A549 (cell line): ENCODE data around the gene TDRD9. TPM values are rescaled to one million over a fixed set of nuclear protein-coding genes. Genes with fewer than 3 reads are reported as not detected.
A peak's percentile ranks its signal among the peaks of the same experiment; 100 is the strongest.

Experiments used
- ATAC-seq, 2 experiments: fragments of 200-7000 bp in 1 of 2; fragments of >200 bp in 1 of 2; cut with Nextera tagmentation in 1 of 2; cut with Tn5 transposase in 1 of 2; 3 replicates each; pipeline versions ENCODE4 v1.8.0 to v1.9.1; 2018 to 2020; ENCODE audit warnings: mild to moderate bottlenecking in 1 of 2, moderate library complexity in 1 of 2
- CTCF ChIA-PET: fragments of 300-600 bp; sonication (Branson Sonifier 250); formaldehyde crosslinking; extraction: SDS; loops from one replicate; lab custom pipeline; 2021; ENCODE audit warnings: antibody characterized with exemption, inconsistent platforms; lab: Yijun Ruan, JAX
- POLR2A ChIA-PET: fragments of 350-600 bp; formaldehyde crosslinking; extraction: SDS; loops from one replicate; lab custom pipeline; 2021; ENCODE audit warnings: antibody characterized with exemption, inconsistent platforms; lab: Yijun Ruan, JAX
- DNase-seq, 2 experiments: peaks; one replicate each; pipeline versions ENCODE4 v3.0.0 to v3.0.0-alpha.2; 2011 to 2016; ENCODE audit warnings: low read depth in 1 of 2, low spot score in 1 of 2
- FAIRE-seq: peaks from 2 replicates; lab custom pipeline; 2011; peaks lifted over from hg19 to GRCh38; lab: Jason Lieb, UNC
- H3K27ac ChIP-seq, 2 experiments: fragments of >200 bp; sonication (Bioruptor Twin); formaldehyde crosslinking; 3 replicates each; pipeline ENCODE4 v1.5.1; 2016 to 2017
- H3K4me1 ChIP-seq: fragments of >200 bp; sonication (Bioruptor Twin); formaldehyde crosslinking; 3 replicates; pipeline ENCODE4 v1.6.1; 2016
- H3K4me2 ChIP-seq: fragments of >200 bp; sonication (Bioruptor Twin); formaldehyde crosslinking; 3 replicates; pipeline ENCODE4 v1.6.1; 2016
- H3K4me3 ChIP-seq: fragments of >200 bp; sonication (Bioruptor Twin); formaldehyde crosslinking; 3 replicates; pipeline ENCODE4 v1.5.1; 2016
- H3K9me3 ChIP-seq: fragments of >200 bp; sonication (Bioruptor Twin); formaldehyde crosslinking; 3 replicates; pipeline ENCODE4 v1.6.1; 2016
- CEBPB ChIP-seq, 2 experiments: fragments of >200 bp in 1 of 2; sonication (Bioruptor Twin) in 1 of 2; formaldehyde crosslinking in 1 of 2; IDR thresholded peaks; 2 replicates each; pipeline ENCODE4 v1.6.1; 2012 to 2016
- CTCF ChIP-seq: fragments of >200 bp; sonication (Bioruptor Twin); formaldehyde crosslinking; IDR thresholded peaks from 3 replicates; pipeline ENCODE4 v1.5.1; 2016
- EHF ChIP-seq: fragments of 250-450 bp; sonication (Bioruptor Pico); IDR thresholded peaks from 2 replicates; pipeline ENCODE4 v1.5.0; 2020; ENCODE audit warnings: mild to moderate bottlenecking
- EP300 ChIP-seq, 2 experiments: fragments of >200 bp; sonication (Bioruptor Twin); formaldehyde crosslinking; IDR thresholded peaks; 2 replicates in 1 of 2; 3 replicates in 1 of 2; pipeline ENCODE4 v1.6.1; 2016 to 2017
- HEYL ChIP-seq: fragments of 250-450 bp; sonication (Bioruptor Pico); IDR thresholded peaks from 2 replicates; pipeline ENCODE4 v1.8.0; 2021; ENCODE audit warnings: mild to moderate bottlenecking, moderate library complexity
- HMGXB4 ChIP-seq: fragments of 250-450 bp; sonication (Bioruptor Pico); IDR thresholded peaks from 2 replicates; pipeline ENCODE4 v1.5.0; 2021; ENCODE audit warnings: mild to moderate bottlenecking, moderate library complexity, borderline replicate concordance
- HOXB13 ChIP-seq: fragments of 250-450 bp; sonication (Bioruptor Pico); IDR thresholded peaks from 2 replicates; pipeline ENCODE4 v1.5.0; 2020; ENCODE audit warnings: low read depth, mild to moderate bottlenecking, moderate library complexity
- KDM1A ChIP-seq: fragments of 200-600 bp; sonication (generic); IDR thresholded peaks from 2 replicates; pipeline ENCODE4 v1.6.1; 2016; ENCODE audit warnings: low read depth, mild to moderate bottlenecking
- MAFK ChIP-seq: fragments of 450-650 bp; IDR thresholded peaks from 2 replicates; pipeline ENCODE4 v1.6.1; 2014; ENCODE audit not compliant: partially characterized antibody
- MAX ChIP-seq: IDR thresholded peaks from 2 replicates; pipeline ENCODE4 v1.6.1; 2012
- NR3C1 ChIP-seq: fragments of >200 bp; sonication (Bioruptor Twin); formaldehyde crosslinking; IDR thresholded peaks from 3 replicates; pipeline ENCODE4 v1.6.1; 2017
- PBX3 ChIP-seq: IDR thresholded peaks from 2 replicates; pipeline ENCODE4 v1.6.1; 2012
- RAD21 ChIP-seq, 2 experiments: fragments of >200 bp in 1 of 2; sonication (Bioruptor Twin) in 1 of 2; formaldehyde crosslinking in 1 of 2; IDR thresholded peaks in 1 of 2; conservative IDR thresholded peaks in 1 of 2; 2 replicates in 1 of 2; 3 replicates in 1 of 2; pipeline ENCODE4 v1.6.1; 2012 to 2018; ENCODE audit warnings: inconsistent platforms in 1 of 2
- SMC3 ChIP-seq: fragments of >200 bp; sonication (Bioruptor Twin); formaldehyde crosslinking; IDR thresholded peaks from 3 replicates; pipeline ENCODE4 v1.6.1; 2018; ENCODE audit warnings: inconsistent platforms
- USF2 ChIP-seq: fragments of 450-650 bp; IDR thresholded peaks from 2 replicates; pipeline ENCODE4 v1.6.1; 2014; ENCODE audit warnings: antibody characterized with exemption
- ZC3H11A ChIP-seq: fragments of 450-650 bp; IDR thresholded peaks from 2 replicates; pipeline ENCODE4 v1.6.1; 2014; ENCODE audit warnings: antibody characterized with exemption, mild to moderate bottlenecking
- ZFP36 ChIP-seq: fragments of 450-650 bp; IDR thresholded peaks from 2 replicates; pipeline ENCODE4 v1.6.1; 2014; ENCODE audit warnings: borderline replicate concordance; ENCODE audit not compliant: partially characterized antibody
- ZSCAN20 ChIP-seq: fragments of 250-450 bp; sonication (Bioruptor Pico); IDR thresholded peaks from 2 replicates; pipeline ENCODE4 v1.8.0; 2022; ENCODE audit warnings: mild to moderate bottlenecking, moderate library complexity
- WGBS: methylation state at CpG from one replicate; pipeline ENCODE4 v1.1.6; 2017; ENCODE audit errors: missing lambda C conversion rate; 5-methylcytosine and 5-hydroxymethylcytosine counted together
- polyA plus RNA-seq, 4 experiments: library from polyadenylated mRNA; depleted of rRNA in 3 of 4; stranded (reverse); fragments of >200 nt; fragmentation: RNase III in 1 of 4; extraction: RNeasy Plus Mini Kit Qiagen cat#74134 plus additional on column Dnase treatment in 1 of 4; gene quantifications; 2 replicates in 3 of 4; 3 replicates in 1 of 4; pipeline ENCODE4 v1.2.3, GENCODE V29; 2011 to 2017

The TDRD9 gene
- polyA plus RNA-seq, 2 of the 4 experiments (the other 2 are of a cell fraction) = 0.04 TPM; not detected in 1

- DNase-seq = no peak
- no peak for FAIRE-seq
- no peak overlapping the region for H3K4me3 ChIP-seq
- TF ChIP-seq ZSCAN20 (CRISPR knock-in tag) (no peak), RAD21 (conservative IDR thresholded peaks at IDR 0.05 in 1 of 2, IDR thresholded peaks at IDR 0.05 in 1 of 2) (0 out of 5 replicates have a peak, but pooled peaks of 1 of the 2 experiments have one; percentile 23)
- 64% methylated on average over 22 of the region's 22 CpGs for WGBS
- POLR2A ChIA-PET = no interaction called here
- peak; percentile 43 to 57; a peak in 3 of 6 replicates for ATAC-seq
- CTCF ChIA-PET = interaction anchor here (0.6 to 6.1 kb wide), 6 partner anchors 7 to 97 kb away, joined by 3 to 72 read pairs (median 4); no protein-coding TSS in a partner anchor
- no peak overlapping the region for H3K4me2 ChIP-seq
- H3K4me1 ChIP-seq = peaks cover 3% of the 10 kb centered on the region; the same call in 1 of the 3 replicates
- no peak overlapping the region for H3K27ac ChIP-seq
- no peaks in the 10 kb centered on the region for H3K9me3 ChIP-seq
Measured at GRCh38 chr14:103905842-103906456, 22.3 kb upstream of the TDRD9 start.

- 94% methylated on average over 4 of the region's 4 CpGs for WGBS
- FAIRE-seq (no peak), ATAC-seq (no peak), DNase-seq (no peak)
- ChIA-PET CTCF (interaction anchor here (3.6 to 10.6 kb wide), 4 partner anchors 10 to 102 kb away, joined by 18 to 120 read pairs (median 70); a partner anchor contains a TSS), POLR2A (no interaction called here)
- Histone ChIP-seq H3K4me1 (peaks cover 3% of the 10 kb centered on the region; the same call in 1 of the 3 replicates), H3K4me3 (no peak overlapping the region), H3K4me2 (no peak overlapping the region), H3K27ac (0 out of 6 replicates have a peak overlapping the region, but pooled peaks of 1 of the 2 experiments have one; percentile 8), H3K9me3 (no peaks in the 10 kb centered on the region)
- no peak for TF ChIP-seq KDM1A
- TF ChIP-seq USF2 = no peak
- TF ChIP-seq NR3C1 = no peak
Measured at GRCh38 chr14:103908580-103908979, 19.7 kb upstream of the TDRD9 start.

- CTCF ChIA-PET = interaction anchor here (0.5 to 10.6 kb wide), 37 partner anchors 9 to 340 kb away, joined by 3 to 120 read pairs (median 4); a partner anchor contains a TSS
- WGBS = 89% methylated on average over 25 of the region's 26 CpGs
- DNase-seq = no peak
- Histone ChIP-seq H3K4me1 (peaks cover 3% of the 10 kb centered on the region; the same call in 1 of the 3 replicates), H3K9me3 (no peaks in the 10 kb centered on the region), H3K4me2 (peak overlapping the region; percentile 45), H3K27ac (0 out of 6 replicates have a peak overlapping the region, but pooled peaks of 1 of the 2 experiments have one; percentile 39), H3K4me3 (no peak overlapping the region)
- no peak for FAIRE-seq
- TF ChIP-seq HOXB13 (CRISPR knock-in tag) (no peak), PBX3 (no peak), SMC3 (no peak), CEBPB (IDR thresholded peaks at IDR 0.05) (no peak), EHF (CRISPR knock-in tag) (no peak), ZFP36 (no peak), MAFK (no peak)
- POLR2A ChIA-PET = interaction anchor here (1.4 kb wide), 1 partner anchor 9 kb away, joined by 5 read pairs; no protein-coding TSS in a partner anchor
- no peak for ATAC-seq
Measured at GRCh38 chr14:103909531-103910261, 18.6 kb upstream of the TDRD9 start.

GRCh38 chr14:103910262-103910935 is 17.9 kb upstream of the TDRD9 start:
- Histone ChIP-seq H3K27ac (0 out of 6 replicates have a peak overlapping the region, but pooled peaks of 1 of the 2 experiments have one; percentile 39), H3K9me3 (no peaks in the 10 kb centered on the region), H3K4me1 (peaks cover 3% of the 10 kb centered on the region; the same call in 1 of the 3 replicates), H3K4me3 (no peak overlapping the region), H3K4me2 (peak overlapping the region; percentile 45)
- DNase-seq = peak; percentile 82 to 89
- WGBS = 37% methylated on average over 20 of the region's 20 CpGs
- CTCF ChIA-PET = interaction anchor here (0.6 to 10.6 kb wide), 40 partner anchors 8 to 186 kb away, joined by 3 to 120 read pairs (median 4); partner anchors contain the start of gene PPP1R13B
- peak; percentile 94 to 96 for ATAC-seq
- FAIRE-seq = no peak
- POLR2A ChIA-PET = interaction anchor here (1.4 kb wide), 1 partner anchor 10 kb away, joined by 5 read pairs; no protein-coding TSS in a partner anchor
- TF ChIP-seq ZC3H11A (no peak), HMGXB4 (CRISPR knock-in tag) (no peak), RAD21 (conservative IDR thresholded peaks at IDR 0.05 in 1 of 2, IDR thresholded peaks at IDR 0.05 in 1 of 2) (peak; percentile 82 to 89), EP300 (IDR thresholded peaks at IDR 0.05) (no peak), MAX (0 out of 2 replicates have a peak, but pooled peaks have one; percentile 38), HEYL (CRISPR knock-in tag) (no peak), CTCF (peak; percentile 82)
